ENCODE data around the gene GUSB.
"Not testable (repeated sequence)": the region's sequence is repeated elsewhere in the genome, so short reads cannot be mapped to it uniquely, and the experiment has no call there.

GUSB gene

GRCh38 chr7:66007232-66007631 lies 25.2 kb upstream of the GUSB start:
- Histone ChIP-seq H3K4me1 (ENCODE audit: insufficient read depth, poor library complexity, severe bottlenecking) (no peaks in the 10 kb centered on the region), H3K9me3 (ENCODE audit: severe bottlenecking) (no peaks in the 10 kb centered on the region), H3K27ac (ENCODE audit: poor library complexity, severe bottlenecking) (no peak overlapping the region), H3K27me3 (ENCODE audit: insufficient read depth, poor library complexity, severe bottlenecking) (no peaks in the 10 kb centered on the region), H3K36me3 (ENCODE audit: low read depth) (no peaks in the 10 kb centered on the region), H3K4me3 (ENCODE audit: severe bottlenecking) (no peak overlapping the region)
- DNase-seq (ENCODE audit: low spot score) (no peak), ATAC-seq (ENCODE audit: low read depth) (no peak)
- TF ChIP-seq CTCF (IDR thresholded peaks at IDR 0.05; ENCODE audit: poor library complexity, severe bottlenecking): no peak

- H3K9me3 ChIP-seq (ENCODE audit: severe bottlenecking); DNase-seq (ENCODE audit: low spot score); H3K36me3 ChIP-seq (ENCODE audit: low read depth); H3K27me3 ChIP-seq (ENCODE audit: insufficient read depth, poor library complexity, severe bottlenecking); ATAC-seq (ENCODE audit: low read depth); H3K27ac ChIP-seq (ENCODE audit: poor library complexity, severe bottlenecking); H3K4me1 ChIP-seq (ENCODE audit: insufficient read depth, poor library complexity, severe bottlenecking); H3K4me3 ChIP-seq (ENCODE audit: severe bottlenecking): not testable (repeated sequence)
Observed at GRCh38 chr7:66005115-66005671, 23.2 kb upstream of the GUSB start.

- not testable (repeated sequence) for H3K4me1 ChIP-seq (ENCODE audit: insufficient read depth, poor library complexity, severe bottlenecking)
Observed at GRCh38 chr7:66000823-66001417, 18.9 kb upstream of the GUSB start.

GRCh38 chr7:65994984-65995383 lies 13.0 kb upstream of the GUSB start:
- DNase-seq (ENCODE audit: low spot score); H3K36me3 ChIP-seq (ENCODE audit: low read depth); H3K27ac ChIP-seq (ENCODE audit: poor library complexity, severe bottlenecking); H3K4me3 ChIP-seq (ENCODE audit: severe bottlenecking); H3K27me3 ChIP-seq (ENCODE audit: insufficient read depth, poor library complexity, severe bottlenecking); H3K4me1 ChIP-seq (ENCODE audit: insufficient read depth, poor library complexity, severe bottlenecking); H3K9me3 ChIP-seq (ENCODE audit: severe bottlenecking); ATAC-seq (ENCODE audit: low read depth): not testable (repeated sequence)

More at GRCh38 chr7:66000823-66001417, 18.9 kb upstream of the GUSB start:
- H3K27me3 ChIP-seq (ENCODE audit: insufficient read depth, poor library complexity, severe bottlenecking); H3K27ac ChIP-seq (ENCODE audit: poor library complexity, severe bottlenecking); DNase-seq (ENCODE audit: low spot score); H3K36me3 ChIP-seq (ENCODE audit: low read depth); H3K9me3 ChIP-seq (ENCODE audit: severe bottlenecking); H3K4me3 ChIP-seq (ENCODE audit: severe bottlenecking): not testable (repeated sequence)
- 0 out of 3 replicates have a peak, but pooled peaks have one; percentile 41 for ATAC-seq (ENCODE audit: low read depth)

- Histone ChIP-seq H3K27ac (ENCODE audit: poor library complexity, severe bottlenecking) (no peak overlapping the region), H3K9me3 (ENCODE audit: severe bottlenecking) (no peaks in the 10 kb centered on the region), H3K36me3 (ENCODE audit: low read depth) (no peaks in the 10 kb centered on the region), H3K4me1 (ENCODE audit: insufficient read depth, poor library complexity, severe bottlenecking) (no peaks in the 10 kb centered on the region), H3K27me3 (ENCODE audit: insufficient read depth, poor library complexity, severe bottlenecking) (no peaks in the 10 kb centered on the region), H3K4me3 (ENCODE audit: severe bottlenecking) (no peak overlapping the region)
- DNase-seq (ENCODE audit: low spot score) (no peak), ATAC-seq (ENCODE audit: low read depth) (no peak)
- TF ChIP-seq CTCF (IDR thresholded peaks at IDR 0.05; ENCODE audit: poor library complexity, severe bottlenecking): no peak
Observed at GRCh38 chr7:65992526-65992925, 10.5 kb upstream of the GUSB start.

- ATAC-seq (ENCODE audit: low read depth); H3K27ac ChIP-seq (ENCODE audit: poor library complexity, severe bottlenecking); H3K27me3 ChIP-seq (ENCODE audit: insufficient read depth, poor library complexity, severe bottlenecking); H3K36me3 ChIP-seq (ENCODE audit: low read depth); H3K4me3 ChIP-seq (ENCODE audit: severe bottlenecking); DNase-seq (ENCODE audit: low spot score); H3K9me3 ChIP-seq (ENCODE audit: severe bottlenecking); H3K4me1 ChIP-seq (ENCODE audit: insufficient read depth, poor library complexity, severe bottlenecking): not testable (repeated sequence)
Observed at GRCh38 chr7:65991829-65992228, 9.8 kb upstream of the GUSB start.

GRCh38 chr7:65989694-65990080 lies 7.7 kb upstream of the GUSB start:
- Histone ChIP-seq H3K36me3 (ENCODE audit: low read depth) (no peaks in the 10 kb centered on the region), H3K4me1 (ENCODE audit: insufficient read depth, poor library complexity, severe bottlenecking) (peaks cover 3% of the 10 kb centered on the region), H3K9me3 (ENCODE audit: severe bottlenecking) (no peaks in the 10 kb centered on the region), H3K27me3 (ENCODE audit: insufficient read depth, poor library complexity, severe bottlenecking) (no peaks in the 10 kb centered on the region), H3K4me3 (ENCODE audit: severe bottlenecking) (no peak overlapping the region), H3K27ac (ENCODE audit: poor library complexity, severe bottlenecking) (no peak overlapping the region)
- TF ChIP-seq CTCF (IDR thresholded peaks at IDR 0.05; ENCODE audit: poor library complexity, severe bottlenecking): no peak
- no peak for ATAC-seq (ENCODE audit: low read depth)
- no peak for DNase-seq (ENCODE audit: low spot score)

- peaks cover 12% of the 10 kb centered on the region for H3K4me1 ChIP-seq (ENCODE audit: insufficient read depth, poor library complexity, severe bottlenecking)
- H3K27ac ChIP-seq (ENCODE audit: poor library complexity, severe bottlenecking); H3K4me3 ChIP-seq (ENCODE audit: severe bottlenecking); H3K9me3 ChIP-seq (ENCODE audit: severe bottlenecking); H3K36me3 ChIP-seq (ENCODE audit: low read depth); ATAC-seq (ENCODE audit: low read depth); DNase-seq (ENCODE audit: low spot score); H3K27me3 ChIP-seq (ENCODE audit: insufficient read depth, poor library complexity, severe bottlenecking): not testable (repeated sequence)
Observed at GRCh38 chr7:65988503-65988902, 6.5 kb upstream of the GUSB start.

Data from RWPE2 (cell line).